Hepatocyte (in vitro differentiated cells): Measurements from ENCODE around the gene NBAS.

ENCODE experiments used
- CTCF ChIP-seq: fragments of 200-600 bp; sonication (generic); IDR thresholded peaks from 2 replicates; pipeline ENCODE4 v1.5.1; 2016; ENCODE audit warnings: antibody characterized with exemption, mild to moderate bottlenecking; ENCODE audit not compliant: poor library complexity
- EZH2 ChIP-seq: fragments of 200-600 bp; sonication (generic); IDR thresholded peaks from 2 replicates; pipeline ENCODE4 v1.6.1; 2016; ENCODE audit warnings: antibody characterized with exemption, mild to moderate bottlenecking, borderline replicate concordance
- EZH2phosphoT487 ChIP-seq: fragments of 200-600 bp; sonication (generic); IDR thresholded peaks from one replicate; pipeline ENCODE4 v1.6.1; 2018; ENCODE audit warnings: antibody characterized with exemption, mild to moderate bottlenecking, low read depth, moderate library complexity; ENCODE audit not compliant: unreplicated experiment, severe bottlenecking

GRCh38 chr2:15389895-15390294 is 171.2 kb downstream of the NBAS start:
- TF ChIP-seq CTCF (no peak), EZH2phosphoT487 (no peak), EZH2 (no peak)
